ENCODE data around the gene TTC7B. TPM values are rescaled to one million over a fixed set of nuclear protein-coding genes. Genes with fewer than 3 reads are reported as not detected.
A peak's percentile ranks its signal among the peaks of the same experiment; 100 is the strongest.

TTC7B gene
- total RNA-seq, 3 donors from 2014 or later, result 5.0 to 6.0 (median 5.1) TPM

GRCh38 chr14:90740946-90741681 is 75.1 kb downstream of the TTC7B start:
- DNase-seq (no peak), ATAC-seq (no peak)
- Mint-ChIP-seq H3K9me3 (no peaks in the 10 kb centered on the region), H3K27me3 (ENCODE audit: low read depth) (no peaks in the 10 kb centered on the region), H3K4me3 (no peak overlapping the region), H3K4me1 (ENCODE audit: low read depth) (no peaks in the 10 kb centered on the region), H3K36me3 (ENCODE audit: insufficient read depth) (no peaks in the 10 kb centered on the region)

GRCh38 chr14:90740081-90740480 is 76.1 kb downstream of the TTC7B start:
- Mint-ChIP-seq H3K4me1 (ENCODE audit: low read depth) (no peaks in the 10 kb centered on the region), H3K36me3 (ENCODE audit: insufficient read depth) (no peaks in the 10 kb centered on the region), H3K4me3 (no peak overlapping the region), H3K9me3 (no peaks in the 10 kb centered on the region), H3K27me3 (ENCODE audit: low read depth) (no peaks in the 10 kb centered on the region)
- DNase-seq (no peak), ATAC-seq (no peak)

- no peak for ATAC-seq
Observed at GRCh38 chr14:90739318-90740068, 76.7 kb downstream of the TTC7B start.

GRCh38 chr14:90733139-90733808 is 83.0 kb downstream of the TTC7B start:
- ATAC-seq, result no peak
- no peaks in the 10 kb centered on the region for H3K9me3 Mint-ChIP-seq
- H3K27me3 Mint-ChIP-seq (ENCODE audit: low read depth), result no peaks in the 10 kb centered on the region

More at GRCh38 chr14:90739318-90740068, 76.7 kb downstream of the TTC7B start:
- Mint-ChIP-seq H3K9me3 (no peaks in the 10 kb centered on the region), H3K4me1 (ENCODE audit: low read depth) (no peaks in the 10 kb centered on the region), H3K4me3 (no peak overlapping the region), H3K27me3 (ENCODE audit: low read depth) (no peaks in the 10 kb centered on the region), H3K36me3 (ENCODE audit: insufficient read depth) (no peaks in the 10 kb centered on the region)
- DNase-seq, result no peak

GRCh38 chr14:90732718-90733117 is 83.5 kb downstream of the TTC7B start:
- H3K36me3 Mint-ChIP-seq (ENCODE audit: insufficient read depth), result no peaks in the 10 kb centered on the region
- no peaks in the 10 kb centered on the region for H3K27me3 Mint-ChIP-seq (ENCODE audit: low read depth)
- ATAC-seq (no peak), DNase-seq (no peak)
- H3K4me1 Mint-ChIP-seq (ENCODE audit: low read depth), result no peaks in the 10 kb centered on the region
- no peaks in the 10 kb centered on the region for H3K9me3 Mint-ChIP-seq
- H3K4me3 Mint-ChIP-seq, result no peak overlapping the region

More at GRCh38 chr14:90733139-90733808, 83.0 kb downstream of the TTC7B start:
- no peaks in the 10 kb centered on the region for H3K4me1 Mint-ChIP-seq (ENCODE audit: low read depth)
- no peak overlapping the region for H3K4me3 Mint-ChIP-seq
- no peaks in the 10 kb centered on the region for H3K36me3 Mint-ChIP-seq (ENCODE audit: insufficient read depth)
- no peak for DNase-seq

GRCh38 chr14:90732139-90732538 is 84.1 kb downstream of the TTC7B start:
- no peaks in the 10 kb centered on the region for H3K27me3 Mint-ChIP-seq (ENCODE audit: low read depth)
- no peaks in the 10 kb centered on the region for H3K4me1 Mint-ChIP-seq (ENCODE audit: low read depth)
- DNase-seq, result no peak
- H3K4me3 Mint-ChIP-seq, result no peak overlapping the region
- no peaks in the 10 kb centered on the region for H3K9me3 Mint-ChIP-seq
- no peak for ATAC-seq
- H3K36me3 Mint-ChIP-seq (ENCODE audit: insufficient read depth), result no peaks in the 10 kb centered on the region

GRCh38 chr14:90731487-90731886 is 84.7 kb downstream of the TTC7B start:
- Mint-ChIP-seq H3K36me3 (ENCODE audit: insufficient read depth) (no peaks in the 10 kb centered on the region), H3K27me3 (ENCODE audit: low read depth) (no peaks in the 10 kb centered on the region), H3K9me3 (no peaks in the 10 kb centered on the region), H3K4me1 (ENCODE audit: low read depth) (no peaks in the 10 kb centered on the region), H3K4me3 (no peak overlapping the region)
- DNase-seq (no peak), ATAC-seq (no peak)

- Mint-ChIP-seq H3K27me3 (ENCODE audit: low read depth) (no peaks in the 10 kb centered on the region), H3K36me3 (ENCODE audit: insufficient read depth) (no peaks in the 10 kb centered on the region), H3K9me3 (no peaks in the 10 kb centered on the region), H3K4me3 (no peak overlapping the region), H3K4me1 (ENCODE audit: low read depth) (no peaks in the 10 kb centered on the region)
- DNase-seq, result no peak
- ATAC-seq, result no peak
Observed at GRCh38 chr14:90730206-90730766, 85.9 kb downstream of the TTC7B start.

- H3K4me3 Mint-ChIP-seq, result no peak overlapping the region
- H3K9me3 Mint-ChIP-seq, result no peaks in the 10 kb centered on the region
- H3K4me1 Mint-ChIP-seq (ENCODE audit: low read depth), result no peaks in the 10 kb centered on the region
- no peaks in the 10 kb centered on the region for H3K27me3 Mint-ChIP-seq (ENCODE audit: low read depth)
- ATAC-seq (no peak), DNase-seq (no peak)
- no peaks in the 10 kb centered on the region for H3K36me3 Mint-ChIP-seq (ENCODE audit: insufficient read depth)
Observed at GRCh38 chr14:90728951-90729350, 87.3 kb downstream of the TTC7B start.

- Mint-ChIP-seq H3K9me3 (no peaks in the 10 kb centered on the region), H3K4me3 (no peak overlapping the region), H3K27me3 (ENCODE audit: low read depth) (no peaks in the 10 kb centered on the region), H3K36me3 (ENCODE audit: insufficient read depth) (no peaks in the 10 kb centered on the region), H3K4me1 (ENCODE audit: low read depth) (no peaks in the 10 kb centered on the region)
- DNase-seq, result no peak
- no peak for ATAC-seq
Observed at GRCh38 chr14:90727082-90727481, 89.1 kb downstream of the TTC7B start.

GRCh38 chr14:90726656-90727055 is 89.6 kb downstream of the TTC7B start:
- Mint-ChIP-seq H3K27me3 (ENCODE audit: low read depth) (no peaks in the 10 kb centered on the region), H3K36me3 (ENCODE audit: insufficient read depth) (no peaks in the 10 kb centered on the region), H3K4me1 (ENCODE audit: low read depth) (no peaks in the 10 kb centered on the region), H3K4me3 (no peak overlapping the region), H3K9me3 (no peaks in the 10 kb centered on the region)
- DNase-seq (no peak), ATAC-seq (no peak)

GRCh38 chr14:90724866-90725265 is 91.4 kb downstream of the TTC7B start:
- Mint-ChIP-seq H3K4me1 (ENCODE audit: low read depth) (no peaks in the 10 kb centered on the region), H3K27me3 (ENCODE audit: low read depth) (no peaks in the 10 kb centered on the region), H3K9me3 (no peaks in the 10 kb centered on the region), H3K36me3 (ENCODE audit: insufficient read depth) (no peaks in the 10 kb centered on the region), H3K4me3 (no peak overlapping the region)
- DNase-seq (no peak), ATAC-seq (no peak)

GRCh38 chr14:90722590-90722989 is 93.6 kb downstream of the TTC7B start:
- Mint-ChIP-seq H3K27me3 (ENCODE audit: low read depth) (no peaks in the 10 kb centered on the region), H3K36me3 (ENCODE audit: insufficient read depth) (no peaks in the 10 kb centered on the region), H3K4me1 (ENCODE audit: low read depth) (no peaks in the 10 kb centered on the region), H3K9me3 (no peaks in the 10 kb centered on the region), H3K4me3 (no peak overlapping the region)
- DNase-seq, result no peak
- no peak for ATAC-seq

- no peaks in the 10 kb centered on the region for H3K4me1 Mint-ChIP-seq (ENCODE audit: low read depth)
- no peak overlapping the region for H3K4me3 Mint-ChIP-seq
- DNase-seq (no peak), ATAC-seq (peak in 1 of 2 donors; percentile 50)
- no peaks in the 10 kb centered on the region for H3K27me3 Mint-ChIP-seq (ENCODE audit: low read depth)
- no peaks in the 10 kb centered on the region for H3K36me3 Mint-ChIP-seq (ENCODE audit: insufficient read depth)
- H3K9me3 Mint-ChIP-seq, result no peaks in the 10 kb centered on the region
Observed at GRCh38 chr14:90721619-90722305, 94.5 kb downstream of the TTC7B start.
